Brain pericyte (primary cell): ENCODE data around the gene SH3RF3.

Experiments
- DNase-seq: peaks from one replicate; pipeline ENCODE4 v3.0.0-alpha.2; 2012; ENCODE audit warnings: low read depth, low spot score

SH3RF3 gene

DNA sequence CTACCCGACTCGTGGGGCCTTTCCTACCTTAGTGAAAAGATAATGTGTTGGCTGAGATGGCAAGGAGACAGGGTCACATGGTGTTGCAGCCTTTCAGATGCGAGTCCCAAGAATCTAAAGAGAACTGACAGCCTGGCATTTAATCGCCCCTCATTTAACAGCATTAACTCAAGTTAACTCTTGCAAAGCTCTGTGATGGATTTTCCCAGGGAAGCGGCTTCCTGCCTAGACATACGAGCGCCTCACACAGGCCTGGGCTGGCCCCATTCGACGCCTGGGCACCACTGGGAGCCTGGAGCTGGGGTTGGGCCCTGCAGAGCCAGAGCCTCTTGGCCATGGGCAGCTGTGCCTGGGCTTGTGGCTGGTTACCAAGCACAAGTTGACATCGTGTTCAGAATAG, 344.0 kb downstream of the SH3RF3 start:
- no peak for DNase-seq

DNA sequence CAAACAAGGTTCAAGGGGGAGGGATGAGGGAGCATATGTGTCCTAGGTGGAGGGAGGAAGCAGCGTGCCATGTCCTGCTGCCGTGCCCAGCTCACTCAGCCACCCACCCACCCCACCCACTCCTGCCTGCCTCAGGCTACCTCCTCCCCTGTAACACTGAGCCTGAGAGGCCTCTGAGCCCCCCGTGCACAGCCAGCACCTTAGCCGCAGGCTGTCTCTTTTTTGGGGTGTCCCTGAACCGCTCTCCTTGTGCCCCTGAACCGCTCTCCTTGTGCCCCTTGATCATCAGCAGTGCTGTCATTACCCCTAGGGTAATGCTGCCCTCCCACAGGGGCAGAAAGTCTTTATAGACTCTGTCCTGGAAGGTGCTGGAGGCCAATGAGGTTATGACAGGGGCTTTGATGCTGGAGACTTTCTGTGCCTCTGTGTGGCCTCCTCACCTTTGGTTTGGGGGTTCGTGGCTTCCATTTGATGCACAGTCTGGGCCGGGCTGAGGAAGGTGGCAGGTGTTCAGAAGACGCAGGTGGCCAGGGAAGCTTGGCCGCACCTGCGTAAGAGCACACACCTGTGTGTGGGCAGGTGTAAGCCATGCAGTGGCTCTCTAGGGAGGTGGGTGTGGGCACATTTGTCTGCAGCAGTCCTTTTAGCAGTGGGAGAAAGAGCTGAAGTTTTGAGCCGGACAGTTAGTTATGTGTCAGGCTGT, 344.8 kb downstream of the SH3RF3 start:
- no peak for DNase-seq

DNA sequence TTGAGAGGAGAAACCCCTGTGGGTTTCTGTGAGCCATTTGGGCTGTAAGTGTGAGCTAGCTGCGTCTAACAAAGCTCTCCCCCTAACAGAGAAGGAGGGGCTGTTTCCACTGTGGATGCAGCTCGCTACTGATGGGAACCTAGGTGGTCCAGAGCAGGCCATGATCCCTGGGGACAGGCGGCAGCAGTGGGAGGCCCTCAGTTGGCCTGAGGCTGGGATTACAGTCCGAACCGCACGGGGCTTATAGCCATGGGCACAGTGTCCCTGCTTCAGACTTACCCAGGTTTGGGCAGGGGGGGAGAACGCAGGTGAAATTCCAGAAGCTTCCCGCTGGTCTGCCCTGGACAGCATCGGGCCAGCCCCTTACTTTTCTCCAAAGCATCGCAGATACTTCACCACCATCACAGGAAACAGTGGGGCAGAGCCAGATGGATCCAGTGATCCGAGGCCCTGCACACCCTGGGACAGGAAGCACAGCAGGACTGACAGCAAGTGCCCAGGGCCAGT, 345.4 kb downstream of the SH3RF3 start:
- no peak for DNase-seq

DNA sequence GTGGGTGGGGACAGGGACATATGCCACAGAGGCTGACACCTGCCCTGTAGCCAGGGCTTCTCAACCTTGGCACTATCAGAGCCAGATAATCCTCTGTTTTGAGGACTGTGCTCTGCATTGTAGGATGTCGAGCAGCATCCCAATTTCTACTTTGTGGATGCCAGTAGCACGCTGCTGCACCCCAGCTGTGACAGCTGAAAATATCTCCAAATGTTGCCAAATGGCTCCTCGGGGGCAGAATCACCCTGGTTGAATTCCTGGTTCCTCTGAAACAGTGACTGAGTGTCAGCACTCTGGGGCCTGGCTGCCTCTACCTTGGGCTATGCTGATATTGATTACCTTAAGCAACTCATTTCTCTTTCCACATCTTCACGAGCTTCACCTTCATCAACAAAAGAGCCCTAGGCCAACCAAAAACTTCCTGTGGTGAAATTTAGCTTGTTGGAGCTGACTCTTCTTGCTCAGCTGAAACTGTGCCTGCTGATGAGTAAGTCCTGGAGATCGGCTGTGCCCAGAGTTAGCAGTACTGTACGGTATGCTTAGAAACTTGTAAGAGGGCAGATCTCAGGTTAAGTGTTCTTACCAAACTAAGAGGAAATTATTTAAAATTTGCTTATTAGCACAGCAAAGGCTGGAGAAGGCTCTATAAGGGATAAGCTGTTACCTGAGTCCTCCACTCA, 346.7 kb downstream of the SH3RF3 start:
- DNase-seq, result no peak

DNA sequence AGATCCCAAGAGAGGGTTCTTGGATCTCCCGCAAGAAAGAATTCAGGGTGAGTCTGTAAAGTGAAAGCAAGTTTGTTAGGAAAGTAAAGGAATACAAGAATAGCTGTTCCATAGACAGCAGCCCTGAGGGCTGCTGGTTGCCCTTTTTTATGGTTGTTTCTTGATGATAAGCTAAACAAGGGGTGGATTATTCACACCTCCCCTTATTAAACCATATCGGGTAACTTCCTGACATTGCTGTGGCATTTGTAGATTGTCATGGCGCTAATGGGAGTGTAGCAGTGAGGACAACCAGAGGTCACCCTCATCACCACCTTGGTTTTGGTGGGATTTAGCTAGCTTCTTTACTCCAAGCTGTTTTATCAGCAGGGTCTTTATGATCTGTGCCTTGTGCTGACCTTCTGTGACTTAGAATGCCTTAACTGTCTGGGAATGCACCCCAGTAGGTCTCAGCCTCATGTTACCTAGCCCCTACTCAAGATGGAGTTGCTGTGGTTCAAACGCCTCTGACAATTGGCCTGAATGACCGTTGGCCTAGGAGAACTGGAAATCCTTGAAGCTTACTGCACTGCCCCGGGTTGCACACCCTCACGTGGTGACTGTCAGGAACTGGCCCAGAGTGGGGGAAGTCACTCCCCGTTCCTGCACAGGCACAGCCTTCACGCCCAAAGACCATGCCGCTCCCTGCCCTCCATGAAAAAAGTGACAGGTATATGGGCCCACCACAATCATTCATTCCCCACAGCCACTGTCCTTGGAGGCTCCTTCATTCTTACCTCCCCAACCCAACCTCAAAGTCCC, 347.8 kb downstream of the SH3RF3 start:
- DNase-seq, result no peak

DNA sequence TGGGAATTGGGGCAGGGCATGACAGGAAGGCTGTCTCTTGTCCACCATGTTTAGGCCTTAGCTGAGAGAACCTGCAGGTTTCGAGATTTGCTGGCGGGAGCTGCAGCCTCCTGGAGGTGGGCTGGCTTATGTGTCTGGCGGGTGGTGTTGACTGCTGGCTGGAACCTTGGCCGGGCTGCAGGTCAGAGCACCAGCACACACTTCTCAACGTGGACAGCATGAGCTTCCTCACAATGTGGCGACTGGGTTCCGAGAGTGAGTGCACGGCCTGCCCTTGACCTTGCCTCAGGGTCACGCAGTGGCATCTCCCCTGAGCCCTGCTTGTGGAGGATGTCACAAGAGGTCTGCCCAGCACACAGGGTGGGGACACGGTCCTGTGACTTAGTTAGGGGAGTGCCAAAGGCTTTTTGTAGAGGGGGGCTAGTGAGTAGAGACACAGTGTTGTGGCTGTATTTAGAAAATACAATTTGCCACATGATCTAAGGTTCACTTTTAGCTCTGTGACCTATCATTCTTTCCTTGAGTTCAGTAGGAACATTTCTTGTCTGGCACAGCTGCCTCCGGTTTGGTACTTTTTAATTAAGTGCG, 350.0 kb downstream of the SH3RF3 start:
- no peak for DNase-seq

DNA sequence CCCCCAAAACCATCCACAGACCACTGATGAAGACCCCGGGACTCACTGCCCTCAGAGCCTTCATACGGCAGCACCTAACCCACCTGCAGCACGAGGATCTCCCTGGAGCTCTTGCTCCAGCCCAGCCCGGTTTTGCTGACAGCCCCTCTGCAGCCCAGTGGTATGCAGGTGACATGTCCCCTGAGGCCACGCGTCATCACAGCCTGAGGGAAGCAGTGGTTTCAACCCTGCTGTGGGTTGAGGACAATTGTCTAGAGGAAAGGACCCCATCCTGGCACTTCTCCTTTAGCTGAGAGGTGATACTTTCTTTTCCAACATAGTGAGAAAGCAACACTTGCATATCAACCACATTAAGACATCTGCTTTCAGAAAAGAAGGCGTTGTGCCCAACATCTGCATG, 350.8 kb downstream of the SH3RF3 start:
- DNase-seq, result no peak

DNA sequence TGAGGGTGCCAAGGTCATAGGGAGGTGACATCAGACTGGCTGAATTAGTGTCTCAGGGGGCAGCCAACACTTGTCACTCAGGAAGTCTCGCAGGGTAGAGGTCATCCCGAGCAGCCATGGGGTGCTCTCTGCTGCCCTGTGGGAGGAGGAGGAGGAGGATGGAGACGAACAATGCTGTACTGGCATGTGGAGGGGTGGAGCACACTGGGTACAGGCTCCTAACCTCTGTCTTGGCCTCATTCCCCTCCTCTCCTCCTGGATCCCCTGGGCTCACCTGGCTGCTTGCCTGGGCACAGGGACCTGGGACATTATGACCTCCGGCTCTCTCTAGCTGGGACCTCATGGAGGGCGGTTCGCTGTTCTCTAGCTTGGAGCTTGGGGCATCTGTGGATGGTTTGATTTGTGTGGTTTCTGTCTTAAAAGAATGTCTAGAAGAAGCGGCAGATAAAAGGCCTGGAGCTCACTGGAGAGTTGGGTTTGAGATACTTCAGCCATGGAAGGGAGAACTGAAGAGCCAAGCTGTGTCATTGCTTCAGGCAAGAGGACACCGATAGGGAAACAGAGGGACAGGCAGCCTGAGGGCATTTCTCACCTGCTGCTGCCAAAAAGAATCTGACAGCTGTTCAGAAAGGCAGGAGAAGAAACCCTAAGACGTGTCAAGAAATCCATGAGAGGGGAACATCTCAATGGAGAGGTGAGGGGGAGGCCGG, 351.6 kb downstream of the SH3RF3 start:
- no peak for DNase-seq

DNA sequence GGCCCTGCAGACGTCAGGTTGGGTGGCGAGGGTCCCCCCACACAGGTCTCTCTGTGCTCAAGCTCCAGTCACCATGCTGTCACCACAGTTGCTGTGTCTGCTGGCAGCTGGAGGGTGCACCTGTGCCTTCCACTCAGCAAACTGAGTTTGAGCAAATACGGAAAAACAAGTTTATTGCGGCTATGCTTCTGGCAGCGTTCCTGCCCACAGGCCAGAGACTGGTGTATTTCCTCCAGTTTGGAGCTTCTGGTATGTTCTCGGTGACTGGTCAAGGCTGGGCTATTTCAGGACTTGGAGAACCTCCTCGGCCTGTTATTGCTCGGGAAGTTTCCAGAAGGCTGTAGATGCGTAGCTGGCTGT, 352.2 kb downstream of the SH3RF3 start:
- no peak for DNase-seq

DNA sequence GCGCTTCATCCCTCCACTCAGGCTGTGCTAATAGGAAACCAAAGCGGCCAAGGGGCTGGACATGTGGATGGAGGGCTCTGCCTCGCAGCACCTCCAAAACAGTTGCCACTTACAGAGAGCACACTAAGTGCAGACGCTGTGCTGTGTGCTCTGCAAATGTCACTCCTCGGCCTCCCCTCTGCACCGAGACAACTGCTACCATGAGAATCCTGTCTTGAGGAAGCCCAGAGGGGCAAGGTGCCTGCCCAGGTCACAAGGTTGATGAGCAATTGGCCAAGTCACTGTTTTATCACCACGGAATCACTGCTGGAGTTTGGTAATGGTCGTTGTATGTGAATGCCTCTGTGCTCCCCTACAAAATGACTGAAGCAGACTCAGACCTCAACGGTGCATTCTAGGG, 352.6 kb downstream of the SH3RF3 start:
- DNase-seq, result no peak

DNA sequence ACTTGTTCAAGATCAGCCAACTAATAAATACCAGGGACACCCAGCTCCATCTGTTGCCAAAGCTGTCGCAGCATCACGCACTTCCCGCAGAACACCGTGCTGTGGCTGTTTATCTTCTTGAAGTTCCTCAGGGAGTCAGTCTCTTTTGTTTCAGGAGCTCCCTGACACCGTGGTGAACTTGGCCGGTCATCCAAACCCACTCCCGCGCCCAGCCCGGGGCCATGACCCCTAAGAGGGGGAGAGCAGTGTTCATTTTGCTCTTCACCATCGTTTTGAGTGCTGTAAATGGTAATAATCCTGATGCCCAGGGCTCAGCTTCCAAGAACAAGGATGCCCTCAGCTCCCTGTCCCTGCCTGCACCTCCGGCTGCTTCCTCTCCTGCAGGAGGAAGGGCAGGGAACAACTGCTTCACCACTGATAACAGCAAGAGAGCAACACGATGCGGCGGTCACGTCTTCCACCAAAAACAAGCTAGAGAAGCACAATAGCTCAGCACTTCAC, 353.4 kb downstream of the SH3RF3 start:
- no peak for DNase-seq

DNA sequence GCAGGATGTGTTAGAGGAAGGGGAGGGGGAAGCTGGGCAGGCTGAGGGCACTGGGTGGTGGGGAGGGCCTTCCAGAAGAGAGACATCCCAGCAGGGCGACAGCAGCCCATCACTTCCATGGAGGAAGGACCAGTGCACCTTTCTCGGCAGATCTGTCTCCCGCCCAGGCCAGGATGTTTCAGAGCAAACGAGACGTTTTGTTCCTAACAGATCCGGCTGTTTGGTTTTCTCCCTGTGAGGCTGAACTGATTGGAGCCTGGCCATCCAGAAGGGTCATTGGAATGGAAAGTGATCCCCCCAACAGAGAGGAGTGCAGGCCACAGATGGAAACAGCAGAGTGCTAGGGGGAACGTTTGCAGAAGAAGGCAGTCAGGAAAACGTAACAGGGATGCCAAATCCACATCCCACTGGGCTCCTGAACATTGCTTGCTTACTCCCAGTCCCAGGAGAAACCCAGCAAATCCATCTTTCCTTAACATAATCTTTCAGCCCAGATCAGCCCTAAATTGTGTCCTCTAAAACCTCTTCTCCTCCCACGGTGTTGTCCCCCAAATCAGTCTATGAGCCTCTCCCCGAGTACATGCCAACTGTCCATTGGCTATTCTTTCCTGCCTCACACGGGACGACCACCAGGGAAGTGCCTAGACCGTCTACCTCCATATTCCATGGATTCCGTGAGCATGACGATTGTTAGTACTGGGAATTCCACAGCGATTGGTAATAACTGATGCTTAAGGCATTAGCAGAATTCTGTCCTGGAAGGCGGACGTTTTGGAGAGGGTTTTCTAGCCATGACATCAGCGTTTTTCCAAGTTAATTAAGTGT, 357.9 kb downstream of the SH3RF3 start:
- DNase-seq, result no peak

DNA sequence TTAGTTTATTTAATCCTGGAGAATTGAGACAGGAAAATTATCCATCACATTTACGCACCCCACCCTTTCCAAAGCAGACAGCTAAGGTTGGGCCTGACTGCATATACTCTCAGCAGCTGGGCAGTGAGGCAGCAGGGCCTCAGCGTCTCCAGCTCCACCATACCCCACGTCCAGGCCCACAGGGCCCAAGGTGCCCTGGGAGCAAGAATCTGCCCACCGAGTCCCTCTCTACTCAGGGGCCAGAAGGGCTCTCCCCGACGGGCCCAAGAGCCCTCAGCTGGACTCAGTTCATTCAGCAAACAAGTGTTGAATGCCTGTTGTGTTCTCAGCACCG, 358.5 kb downstream of the SH3RF3 start:
- no peak for DNase-seq

DNA sequence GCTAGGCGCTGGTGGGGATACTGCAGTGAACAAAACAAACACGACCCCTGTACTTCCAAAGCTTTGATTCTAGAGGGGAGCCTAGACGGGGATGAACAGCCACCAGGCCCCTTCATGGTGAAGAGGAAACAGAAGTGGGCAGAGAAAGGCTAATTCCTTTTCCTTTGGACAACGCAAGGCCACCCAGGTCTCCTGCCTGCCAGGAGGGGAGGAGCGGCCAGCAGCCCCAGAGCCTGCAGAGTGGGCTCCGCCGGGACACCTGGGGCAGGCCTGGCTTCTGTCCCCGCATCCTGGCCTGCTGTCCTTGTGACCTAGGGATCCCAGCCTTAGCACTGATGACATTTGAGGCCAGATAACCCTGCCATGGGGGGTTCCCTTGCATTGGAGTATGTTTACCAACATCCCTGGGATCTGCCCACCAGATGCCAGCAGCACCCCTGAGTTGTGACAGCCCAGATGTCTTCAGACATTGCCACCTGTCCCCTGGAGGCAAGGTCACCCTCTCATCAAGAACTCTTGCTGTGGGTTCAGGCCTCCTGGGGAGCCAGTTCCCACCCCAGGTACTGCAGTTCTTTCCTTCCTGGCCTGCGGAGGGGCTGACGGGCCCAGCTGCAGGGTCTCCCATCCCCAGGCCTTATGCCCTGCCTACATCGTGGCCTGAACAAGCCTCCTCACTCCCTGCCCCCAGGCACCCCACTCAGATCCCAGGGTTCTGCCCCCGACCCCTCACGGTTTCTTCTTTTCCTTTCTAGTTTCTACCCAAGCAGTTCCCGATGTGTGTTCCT, 359.1 kb downstream of the SH3RF3 start:
- DNase-seq, result no peak

DNA sequence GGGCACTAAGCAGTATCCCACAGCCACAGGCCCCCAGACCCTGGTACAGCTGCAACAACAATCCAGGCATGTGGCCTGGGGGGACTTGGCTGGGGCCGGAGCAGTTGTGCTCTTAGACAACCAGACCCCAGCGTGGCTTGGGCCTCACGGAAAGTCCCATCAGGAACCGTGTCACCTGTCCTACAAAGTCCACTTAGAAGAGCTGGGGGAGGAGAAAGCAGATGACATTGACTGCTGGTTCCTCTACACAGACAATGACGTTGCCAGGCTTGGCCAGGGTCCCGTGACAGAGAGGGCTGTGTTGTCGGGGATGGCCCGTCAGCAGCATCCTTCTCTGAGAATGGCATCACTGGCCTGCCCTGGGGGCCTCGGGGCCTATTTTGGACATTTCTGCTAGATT, 360.3 kb downstream of the SH3RF3 start:
- DNase-seq, result no peak

DNA sequence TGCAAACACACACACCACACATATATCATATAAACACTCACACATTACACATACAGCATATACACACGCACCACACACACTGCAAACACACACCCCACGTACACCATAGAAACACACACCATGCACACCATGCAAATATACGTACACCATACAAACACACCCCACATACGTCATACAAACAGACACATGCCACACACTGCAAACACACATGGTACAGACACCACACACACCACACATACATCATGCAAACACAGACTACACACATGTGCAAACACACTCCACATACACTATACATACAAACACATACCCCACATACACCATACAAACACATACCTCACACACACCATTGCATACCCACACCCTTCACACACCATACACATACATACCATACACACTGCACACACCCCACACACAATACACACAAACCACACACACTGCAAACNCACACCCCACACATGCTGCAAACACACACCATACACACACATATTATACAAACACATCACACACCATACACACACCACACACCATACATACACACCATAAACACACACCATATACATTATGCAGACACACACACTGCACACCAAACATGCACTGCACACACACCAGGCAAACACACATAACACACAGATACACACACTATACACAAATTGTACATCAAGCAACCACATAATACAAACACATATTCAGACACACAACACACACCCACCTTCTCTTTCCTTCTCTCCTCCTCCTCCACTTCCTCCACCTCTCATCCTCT, 364.4 kb downstream of the SH3RF3 start:
- DNase-seq, result no peak

DNA sequence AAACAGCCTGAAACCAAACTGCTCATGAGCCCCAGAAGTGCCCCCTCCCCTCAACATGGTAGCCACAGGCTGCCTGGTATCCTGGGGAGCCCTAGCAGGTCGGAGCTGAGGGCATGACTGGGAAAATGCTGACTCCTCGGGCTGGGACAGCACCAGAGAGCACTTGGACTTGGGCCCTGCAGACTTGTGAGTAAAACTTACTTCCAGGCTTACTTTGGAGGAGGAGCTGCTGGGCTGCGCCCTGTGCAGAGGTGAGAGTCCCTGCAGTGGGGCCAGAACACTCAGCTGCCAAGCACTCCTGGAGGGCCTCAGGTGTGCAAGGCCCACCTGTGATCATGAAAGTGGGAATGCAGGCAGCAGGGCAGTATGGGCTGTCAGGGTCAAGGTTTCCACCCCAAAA, 365.3 kb downstream of the SH3RF3 start:
- DNase-seq, result no peak

DNA sequence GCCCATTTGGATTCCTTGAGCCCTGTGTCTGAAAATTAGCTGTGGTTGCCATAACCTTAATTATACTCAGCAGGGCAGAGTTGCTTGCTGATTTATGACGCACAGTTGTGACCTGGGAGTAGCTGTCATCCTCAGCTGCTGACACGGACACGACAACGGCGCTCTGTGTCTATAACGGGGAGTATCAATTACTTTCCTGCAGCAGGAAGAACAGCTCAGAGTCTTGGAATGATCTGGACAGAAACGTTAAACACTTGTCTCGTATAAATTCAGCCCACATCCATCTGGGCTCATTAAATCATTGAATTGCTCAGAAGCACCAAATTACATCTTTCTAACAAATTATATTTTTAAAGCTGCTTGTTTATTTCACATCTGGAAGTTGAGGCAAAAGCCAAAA, 368.5 kb downstream of the SH3RF3 start:
- DNase-seq, result no peak
